Choroid plexus epithelial cell (primary cell): ENCODE results near the gene TTC39C.

Experiments
- DNase-seq: peaks from one replicate; pipeline ENCODE4 v3.0.0-alpha.2; 2010; ENCODE audit warnings: low read depth
- H3K4me3 ChIP-seq: 2 replicates; pipeline ENCODE4 v1.5.1; 2011; ENCODE audit warnings: low read depth, mild to moderate bottlenecking, control low read depth, low read length, moderate library complexity
- TF ChIP-seq, protein P1 (sequence below): conservative IDR thresholded peaks from 2 replicates; pipeline ENCODE4 v1.5.1; 2011; ENCODE audit warnings: low read depth, mild to moderate bottlenecking, control low read depth, inconsistent platforms, low read length, moderate library complexity

TTC39C gene

DNA sequence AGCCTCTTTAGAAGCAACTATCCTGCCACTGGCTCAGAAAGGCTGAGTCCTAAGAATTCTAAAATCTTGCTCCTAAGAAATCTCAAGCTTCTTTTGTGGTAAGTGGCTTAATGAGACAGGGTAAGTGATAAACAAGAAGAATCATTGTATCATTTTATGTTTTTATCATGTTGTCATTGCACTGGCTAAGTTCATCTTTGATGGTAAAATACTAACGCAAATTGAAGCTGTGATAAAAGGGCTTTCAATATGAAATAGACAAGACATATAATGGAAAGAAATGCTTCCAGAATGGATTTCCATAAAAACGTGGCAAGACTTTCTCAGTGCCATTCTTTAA, 21.6 kb upstream of the TTC39C start:
- H3K4me3 ChIP-seq: no peak overlapping the region
- TF ChIP-seq, protein P1, sequence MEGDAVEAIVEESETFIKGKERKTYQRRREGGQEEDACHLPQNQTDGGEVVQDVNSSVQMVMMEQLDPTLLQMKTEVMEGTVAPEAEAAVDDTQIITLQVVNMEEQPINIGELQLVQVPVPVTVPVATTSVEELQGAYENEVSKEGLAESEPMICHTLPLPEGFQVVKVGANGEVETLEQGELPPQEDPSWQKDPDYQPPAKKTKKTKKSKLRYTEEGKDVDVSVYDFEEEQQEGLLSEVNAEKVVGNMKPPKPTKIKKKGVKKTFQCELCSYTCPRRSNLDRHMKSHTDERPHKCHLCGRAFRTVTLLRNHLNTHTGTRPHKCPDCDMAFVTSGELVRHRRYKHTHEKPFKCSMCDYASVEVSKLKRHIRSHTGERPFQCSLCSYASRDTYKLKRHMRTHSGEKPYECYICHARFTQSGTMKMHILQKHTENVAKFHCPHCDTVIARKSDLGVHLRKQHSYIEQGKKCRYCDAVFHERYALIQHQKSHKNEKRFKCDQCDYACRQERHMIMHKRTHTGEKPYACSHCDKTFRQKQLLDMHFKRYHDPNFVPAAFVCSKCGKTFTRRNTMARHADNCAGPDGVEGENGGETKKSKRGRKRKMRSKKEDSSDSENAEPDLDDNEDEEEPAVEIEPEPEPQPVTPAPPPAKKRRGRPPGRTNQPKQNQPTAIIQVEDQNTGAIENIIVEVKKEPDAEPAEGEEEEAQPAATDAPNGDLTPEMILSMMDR: no peak
- DNase-seq: no peak

- H3K4me3 ChIP-seq: no peak overlapping the region
- TF ChIP-seq, protein P1: no peak
- DNase-seq: peak; percentile 82
These were observed 20.1 kb upstream of the TTC39C start for GRCh38 chr18:23994361-23994902.

DNA sequence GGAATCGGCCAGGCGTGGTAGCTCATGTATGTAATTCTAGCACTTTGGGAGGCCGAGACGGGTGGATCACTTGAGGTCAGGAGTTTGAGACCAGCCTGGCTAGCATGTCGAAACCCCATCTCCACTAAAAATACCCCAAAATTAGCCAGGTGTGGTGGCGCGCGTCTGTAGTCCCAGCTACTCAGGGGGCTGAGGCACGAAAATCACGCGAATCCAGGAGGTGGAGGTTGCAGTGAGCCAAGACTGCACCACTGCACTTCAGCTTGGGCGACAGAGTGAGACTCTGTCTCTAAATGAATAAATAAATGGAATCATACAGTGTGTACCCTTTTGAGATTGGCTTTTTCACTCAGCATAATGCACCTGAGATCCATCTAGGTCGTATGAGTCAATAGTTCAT, 19.4 kb upstream of the TTC39C start:
- no peak overlapping the region for H3K4me3 ChIP-seq
- TF ChIP-seq, protein P1: no peak
- DNase-seq: no peak

- DNase-seq: no peak
- TF ChIP-seq, protein P1: no peak
- no peak overlapping the region for H3K4me3 ChIP-seq
These were observed 16.5 kb upstream of the TTC39C start for GRCh38 chr18:23998018-23998417.

- no peak for DNase-seq
- H3K4me3 ChIP-seq: no peak overlapping the region
- TF ChIP-seq, protein P1: no peak
These were observed 15.7 kb upstream of the TTC39C start for GRCh38 chr18:23998820-23999219.

DNA sequence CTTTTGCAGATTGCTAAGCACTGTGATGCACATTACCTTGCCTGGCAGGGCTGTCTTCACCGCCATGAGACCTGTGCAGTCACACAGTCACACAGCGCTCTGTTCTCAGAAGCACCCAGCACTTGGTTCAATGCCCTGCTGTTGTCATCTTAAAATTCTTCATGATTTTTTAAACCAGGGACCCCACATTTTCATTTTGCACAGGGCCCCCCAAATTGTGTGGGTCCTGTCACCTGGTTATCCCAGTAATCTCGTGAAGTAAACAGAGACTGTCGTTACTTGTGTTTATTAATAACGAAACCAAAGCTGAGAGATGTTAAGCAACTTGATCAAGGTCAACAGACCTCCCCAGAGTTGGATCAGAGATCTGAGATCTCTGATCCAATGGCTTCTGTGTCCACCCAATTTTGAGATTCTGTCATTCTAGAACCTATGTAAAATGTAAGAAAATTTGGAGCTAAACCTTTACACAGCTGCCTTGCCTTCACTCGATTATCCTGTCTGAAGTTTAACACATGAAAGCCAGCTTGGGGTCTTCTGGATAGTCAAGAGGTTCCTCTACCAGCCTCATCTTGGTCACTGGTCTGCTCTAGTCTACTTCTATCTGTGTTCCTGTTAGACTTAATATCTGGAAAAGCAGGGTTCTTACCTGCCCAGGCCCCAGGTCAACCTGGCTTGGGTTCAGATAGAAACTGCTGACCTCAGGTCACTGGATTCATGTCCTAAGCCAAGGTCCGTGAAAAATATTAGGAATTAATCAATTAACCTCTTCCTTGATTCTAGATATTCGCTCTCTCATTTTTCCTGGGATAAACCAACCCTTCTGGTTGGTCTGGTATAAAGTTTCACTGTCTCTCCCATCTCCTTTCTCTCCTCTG, 13.7 kb upstream of the TTC39C start:
- no peak for DNase-seq
- no peak overlapping the region for H3K4me3 ChIP-seq
- TF ChIP-seq, protein P1: no peak

GRCh38 chr18:24002479-24002878, 12.1 kb upstream of the TTC39C start:
- TF ChIP-seq, protein P1: no peak
- no peak for DNase-seq
- H3K4me3 ChIP-seq: no peak overlapping the region
